ENCODE results near the gene BPIFB3. TPM values are rescaled to one million over a fixed set of nuclear protein-coding genes. Genes with fewer than 3 reads are reported as not detected.

Gene BPIFB3
- total and polyA plus RNA-seq, 2 of the 13 experiments (the other 11 are each of a cell fraction or from before 2014, with no cell fraction given) = 0.09 TPM; not detected in 1

DNA sequence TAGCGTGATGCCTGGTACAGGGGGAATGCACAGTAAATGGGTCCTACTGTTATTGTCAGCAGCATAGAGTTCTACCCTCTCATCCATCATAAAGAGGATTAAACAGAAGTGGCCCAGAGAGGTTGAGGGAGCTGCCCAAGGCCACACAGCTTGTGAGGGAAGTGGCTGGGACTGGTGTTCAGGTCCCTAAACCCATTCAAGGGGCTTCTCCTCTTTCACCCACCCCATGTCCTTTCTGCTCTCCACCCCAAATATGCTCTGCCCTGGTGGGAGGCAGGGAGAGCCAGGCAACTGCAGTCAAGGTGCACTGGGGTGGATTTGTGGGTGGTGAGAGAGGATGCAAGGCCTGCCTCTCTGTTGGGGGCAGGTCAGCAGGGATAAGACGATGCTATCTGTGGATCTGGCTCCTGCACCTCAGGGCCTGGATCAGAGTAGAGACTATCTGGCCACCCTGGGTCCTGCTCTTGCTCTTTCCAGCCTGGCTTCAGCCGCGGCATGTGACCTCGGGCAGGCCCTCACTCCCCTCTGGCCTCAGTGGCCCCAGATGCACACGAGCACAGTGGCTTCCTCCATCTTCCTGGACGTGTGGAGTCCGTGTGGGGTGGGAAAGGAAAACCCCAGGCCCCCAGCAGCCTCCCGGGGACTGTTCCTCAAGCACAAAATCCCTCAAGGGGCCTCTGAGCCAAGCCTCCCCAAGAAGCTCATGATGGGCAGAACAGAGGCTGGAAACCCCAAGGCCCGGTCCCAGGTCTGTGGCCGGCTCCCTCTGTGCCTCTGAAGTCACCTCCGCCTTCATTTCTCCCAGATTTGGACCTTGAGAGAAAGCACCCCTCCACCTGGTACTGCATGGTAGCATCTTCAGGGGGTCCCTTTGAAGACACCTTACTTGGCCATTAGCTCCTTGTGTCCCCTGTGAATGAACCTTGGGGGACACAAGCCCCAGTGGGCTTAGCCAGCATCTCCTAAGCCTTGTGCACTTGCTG, 25.6 kb upstream of the BPIFB3 start (continued):
- TF ChIP-seq, protein P1, sequence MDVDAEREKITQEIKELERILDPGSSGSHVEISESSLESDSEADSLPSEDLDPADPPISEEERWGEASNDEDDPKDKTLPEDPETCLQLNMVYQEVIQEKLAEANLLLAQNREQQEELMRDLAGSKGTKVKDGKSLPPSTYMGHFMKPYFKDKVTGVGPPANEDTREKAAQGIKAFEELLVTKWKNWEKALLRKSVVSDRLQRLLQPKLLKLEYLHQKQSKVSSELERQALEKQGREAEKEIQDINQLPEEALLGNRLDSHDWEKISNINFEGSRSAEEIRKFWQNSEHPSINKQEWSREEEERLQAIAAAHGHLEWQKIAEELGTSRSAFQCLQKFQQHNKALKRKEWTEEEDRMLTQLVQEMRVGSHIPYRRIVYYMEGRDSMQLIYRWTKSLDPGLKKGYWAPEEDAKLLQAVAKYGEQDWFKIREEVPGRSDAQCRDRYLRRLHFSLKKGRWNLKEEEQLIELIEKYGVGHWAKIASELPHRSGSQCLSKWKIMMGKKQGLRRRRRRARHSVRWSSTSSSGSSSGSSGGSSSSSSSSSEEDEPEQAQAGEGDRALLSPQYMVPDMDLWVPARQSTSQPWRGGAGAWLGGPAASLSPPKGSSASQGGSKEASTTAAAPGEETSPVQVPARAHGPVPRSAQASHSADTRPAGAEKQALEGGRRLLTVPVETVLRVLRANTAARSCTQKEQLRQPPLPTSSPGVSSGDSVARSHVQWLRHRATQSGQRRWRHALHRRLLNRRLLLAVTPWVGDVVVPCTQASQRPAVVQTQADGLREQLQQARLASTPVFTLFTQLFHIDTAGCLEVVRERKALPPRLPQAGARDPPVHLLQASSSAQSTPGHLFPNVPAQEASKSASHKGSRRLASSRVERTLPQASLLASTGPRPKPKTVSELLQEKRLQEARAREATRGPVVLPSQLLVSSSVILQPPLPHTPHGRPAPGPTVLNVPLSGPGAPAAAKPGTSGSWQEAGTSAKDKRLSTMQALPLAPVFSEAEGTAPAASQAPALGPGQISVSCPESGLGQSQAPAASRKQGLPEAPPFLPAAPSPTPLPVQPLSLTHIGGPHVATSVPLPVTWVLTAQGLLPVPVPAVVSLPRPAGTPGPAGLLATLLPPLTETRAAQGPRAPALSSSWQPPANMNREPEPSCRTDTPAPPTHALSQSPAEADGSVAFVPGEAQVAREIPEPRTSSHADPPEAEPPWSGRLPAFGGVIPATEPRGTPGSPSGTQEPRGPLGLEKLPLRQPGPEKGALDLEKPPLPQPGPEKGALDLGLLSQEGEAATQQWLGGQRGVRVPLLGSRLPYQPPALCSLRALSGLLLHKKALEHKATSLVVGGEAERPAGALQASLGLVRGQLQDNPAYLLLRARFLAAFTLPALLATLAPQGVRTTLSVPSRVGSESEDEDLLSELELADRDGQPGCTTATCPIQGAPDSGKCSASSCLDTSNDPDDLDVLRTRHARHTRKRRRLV (CRISPR knock-in tag; IDR thresholded peaks at IDR 0.05) = no peak
- TF ChIP-seq SOX13 (IDR thresholded peaks at IDR 0.05) = no peak
- TF ChIP-seq SOX13 (CRISPR knock-in tag; conservative IDR thresholded peaks at IDR 0.05 in 1 of 2, IDR thresholded peaks at IDR 0.05 in 1 of 2) = no peak
- TF ChIP-seq SCMH1 (CRISPR knock-in tag; IDR thresholded peaks at IDR 0.05; ENCODE audit: borderline replicate concordance) = no peak
- TF ChIP-seq, protein P2, sequence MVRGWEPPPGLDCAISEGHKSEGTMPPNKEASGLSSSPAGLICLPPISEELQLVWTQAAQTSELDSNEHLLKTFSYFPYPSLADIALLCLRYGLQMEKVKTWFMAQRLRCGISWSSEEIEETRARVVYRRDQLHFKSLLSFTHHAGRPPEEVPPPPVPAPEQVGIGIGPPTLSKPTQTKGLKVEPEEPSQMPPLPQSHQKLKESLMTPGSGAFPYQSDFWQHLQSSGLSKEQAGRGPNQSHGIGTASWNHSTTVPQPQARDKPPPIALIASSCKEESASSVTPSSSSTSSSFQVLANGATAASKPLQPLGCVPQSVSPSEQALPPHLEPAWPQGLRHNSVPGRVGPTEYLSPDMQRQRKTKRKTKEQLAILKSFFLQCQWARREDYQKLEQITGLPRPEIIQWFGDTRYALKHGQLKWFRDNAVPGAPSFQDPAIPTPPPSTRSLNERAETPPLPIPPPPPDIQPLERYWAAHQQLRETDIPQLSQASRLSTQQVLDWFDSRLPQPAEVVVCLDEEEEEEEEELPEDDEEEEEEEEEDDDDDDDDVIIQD (CRISPR knock-in tag; IDR thresholded peaks at IDR 0.05; ENCODE audit: low read depth) = no peak
- TF ChIP-seq U2AF1 (optimal IDR thresholded peaks at IDR 0.05; ENCODE audit: low read depth, low read length) = peak; percentile 15
- no peak for TF ChIP-seq ARNT2 (CRISPR knock-in tag; IDR thresholded peaks at IDR 0.05; ENCODE audit: low read depth)
- no peak for TF ChIP-seq ZNF101 (CRISPR knock-in tag; IDR thresholded peaks at IDR 0.05; ENCODE audit: borderline replicate concordance, low read depth)
- TF ChIP-seq ZBTB14 (CRISPR knock-in tag; IDR thresholded peaks at IDR 0.05) = no peak
- TF ChIP-seq RARG (CRISPR knock-in tag; IDR thresholded peaks at IDR 0.05; ENCODE audit: low read depth) = no peak
- TF ChIP-seq MAF1 (CRISPR knock-in tag; IDR thresholded peaks at IDR 0.05; ENCODE audit: borderline replicate concordance) = no peak
- no peak for TF ChIP-seq FOXK2 (IDR thresholded peaks at IDR 0.05)
- no peak for TF ChIP-seq SMAD1 (CRISPR knock-in tag; IDR thresholded peaks at IDR 0.05; ENCODE audit: borderline replicate concordance, low read depth)
- TF ChIP-seq ZNF746 (CRISPR knock-in tag; IDR thresholded peaks at IDR 0.05) = no peak
- no peak for TF ChIP-seq ARHGAP35 (CRISPR knock-in tag; IDR thresholded peaks at IDR 0.05; ENCODE audit: borderline replicate concordance)
- 0 out of 2 replicates have a peak, but pooled peaks have one; percentile 58 for TF ChIP-seq ZNF232 (CRISPR knock-in tag; IDR thresholded peaks at IDR 0.05; ENCODE audit: borderline replicate concordance)
- no peak for TF ChIP-seq ZNF18 (CRISPR knock-in tag; IDR thresholded peaks at IDR 0.05; ENCODE audit: insufficient replicate concordance)
- no peak for TF ChIP-seq ZNF12 (CRISPR knock-in tag; IDR thresholded peaks at IDR 0.05)
- TF ChIP-seq ZEB1 (IDR thresholded peaks at IDR 0.05; ENCODE audit: insufficient replicate concordance, low read depth) = no peak
